ENCODE data around the gene GUCA1C. TPM values are rescaled to one million over a fixed set of nuclear protein-coding genes. Genes with fewer than 3 reads are reported as not detected.

Gene GUCA1C
- total and polyA plus RNA-seq, 10 donors, result not detected

GRCh38 chr3:108966773-108967172, 13.1 kb upstream of the GUCA1C start:
- WGBS, 5 donors, result 79 to 91% (median 87%) methylated on average over 3 of the region's 3 CpGs
- no peak overlapping the region for H3K4me3 ChIP-seq
- TF ChIP-seq POLR2AphosphoS5 (IDR thresholded peaks at IDR 0.05), result no peak
- no peak for TF ChIP-seq POLR2A (IDR thresholded peaks at IDR 0.05)
- intact Hi-C loops (cut with DNase I; ENCODE audit: low total_unique reads), result no loop called here
- H3K27ac ChIP-seq, result no peak overlapping the region
- DNase-seq, result no peak
- H3K4me1 ChIP-seq, result no peaks in the 10 kb centered on the region
- H3K9me3 ChIP-seq, result no peaks in the 10 kb centered on the region
- no peaks in the 10 kb centered on the region for H3K27me3 ChIP-seq (replicated peaks in 1 of 7)
- no peaks in the 10 kb centered on the region for H3K36me3 ChIP-seq

GRCh38 chr3:108959017-108959416, 5.3 kb upstream of the GUCA1C start:
- Histone ChIP-seq H3K27me3 (replicated peaks in 1 of 7) (peaks cover 0 to 6% (median 0%) of the 10 kb centered on the region in 7 donors), H3K4me1 (no peaks in the 10 kb centered on the region), H3K27ac (no peak overlapping the region), H3K4me3 (no peak overlapping the region), H3K36me3 (no peaks in the 10 kb centered on the region), H3K9me3 (no peaks in the 10 kb centered on the region)
- DNase-seq, result no peak
- TF ChIP-seq POLR2AphosphoS5 (IDR thresholded peaks at IDR 0.05) (no peak), CTCF (IDR thresholded peaks at IDR 0.05 in 8 of 11, conservative IDR thresholded peaks at IDR 0.05 in 3 of 11) (no peak)
- 68 to 96% (median 88%) methylated on average over 1 of the region's 1 CpG for WGBS, 5 donors
- intact Hi-C loops (cut with DNase I; ENCODE audit: low total_unique reads), result no loop called here

GRCh38 chr3:108953210-108953609, 469 bp downstream of the GUCA1C start:
- Histone ChIP-seq H3K27me3 (replicated peaks in 1 of 7) (peaks cover 0 to 6% (median 0%) of the 10 kb centered on the region in 7 donors), H3K36me3 (no peaks in the 10 kb centered on the region), H3K9me3 (no peaks in the 10 kb centered on the region), H3K4me3 (no peak overlapping the region), H3K4me1 (no peaks in the 10 kb centered on the region), H3K27ac (no peak overlapping the region)
- no peak for DNase-seq
- TF ChIP-seq POLR2AphosphoS5 (IDR thresholded peaks at IDR 0.05), result no peak
- TF ChIP-seq POLR2A (IDR thresholded peaks at IDR 0.05), result no peak
- TF ChIP-seq CTCF (IDR thresholded peaks at IDR 0.05 in 8 of 11, conservative IDR thresholded peaks at IDR 0.05 in 3 of 11), result no peak
- WGBS, 5 donors, result 73 to 87% (median 79%) methylated on average over 4 of the region's 4 CpGs
- intact Hi-C loops (cut with DNase I; ENCODE audit: low total_unique reads), result no loop called here

GRCh38 chr3:108951820-108952501, 1.7 kb downstream of the GUCA1C start:
- H3K27ac ChIP-seq, result no peak overlapping the region
- no peaks in the 10 kb centered on the region for H3K9me3 ChIP-seq
- TF ChIP-seq POLR2A (IDR thresholded peaks at IDR 0.05) (no peak), CTCF (IDR thresholded peaks at IDR 0.05 in 8 of 11, conservative IDR thresholded peaks at IDR 0.05 in 3 of 11) (no peak), POLR2AphosphoS5 (IDR thresholded peaks at IDR 0.05) (no peak)
- intact Hi-C loops (cut with DNase I; ENCODE audit: low total_unique reads), result no loop called here
- no peak overlapping the region for H3K4me3 ChIP-seq
- no peaks in the 10 kb centered on the region for H3K4me1 ChIP-seq
- H3K36me3 ChIP-seq, result no peaks in the 10 kb centered on the region
- no peak for DNase-seq
- H3K27me3 ChIP-seq (replicated peaks in 1 of 7), result peaks cover 0 to 6% (median 0%) of the 10 kb centered on the region in 7 donors
- WGBS, 5 donors, result 66 to 81% (median 78%) methylated on average over 7 of the region's 7 CpGs

All from spleen (tissue), 11 donors.